H1 (cell line): ENCODE measurements around the gene HEATR9. TPM values are rescaled to one million over a fixed set of nuclear protein-coding genes. Genes with fewer than 3 reads are reported as not detected.

Experiments
- CTCF ChIA-PET: fragments of 300-600 bp; sonication (Branson Sonifier 250); formaldehyde crosslinking; loops from one replicate; lab custom pipeline; 2021; ENCODE audit not compliant: partially characterized antibody; lab: Charles Lee
- POLR2A ChIA-PET: fragments of 300-600 bp; sonication (Branson Sonifier 250); formaldehyde crosslinking; loops from one replicate; lab custom pipeline; 2021; ENCODE audit warnings: inconsistent platforms; ENCODE audit not compliant: partially characterized antibody; lab: Charles Lee
- DNase-seq, 2 experiments: peaks; one replicate each; pipeline versions ENCODE4 v3.0.0 to v3.0.0-alpha.2; 2010 to 2022; ENCODE audit warnings: low spot score in 2 of 2, low read depth in 1 of 2, mixed read lengths in 1 of 2
- FAIRE-seq: peaks from 2 replicates; lab custom pipeline; 2011; peaks lifted over from hg19 to GRCh38; lab: Jason Lieb, UNC
- H2AFZ ChIP-seq: 2 replicates; pipeline ENCODE4 v1.8.1; 2012; ENCODE audit warnings: low read length, inconsistent platforms
- H2AK5ac ChIP-seq: 2 replicates; pipeline ENCODE4 v1.6.1; 2013; ENCODE audit warnings: low read depth, low read length
- H2BK120ac ChIP-seq: replicated peaks from 2 replicates; pipeline ENCODE3; 2013; ENCODE audit warnings: low read depth, low read length, inconsistent platforms
- H2BK12ac ChIP-seq: 2 replicates; pipeline ENCODE4 v1.6.1; 2013; ENCODE audit warnings: low read depth, low read length
- H2BK15ac ChIP-seq: 2 replicates; pipeline ENCODE4 v1.6.1; 2013; ENCODE audit warnings: low read length
- H2BK20ac ChIP-seq: 2 replicates; pipeline ENCODE4 v1.6.1; 2013; ENCODE audit warnings: low read length
- H2BK5ac ChIP-seq: 2 replicates; pipeline ENCODE4 v1.6.1; 2013; ENCODE audit warnings: low read depth, low read length
- H3K14ac ChIP-seq: 2 replicates; pipeline ENCODE4 v1.6.1; 2013; ENCODE audit warnings: inconsistent platforms; ENCODE audit not compliant: insufficient read length
- H3K18ac ChIP-seq: 2 replicates; pipeline ENCODE4 v1.6.1; 2013; ENCODE audit warnings: low read length; ENCODE audit errors: extremely low read depth
- H3K23ac ChIP-seq: 2 replicates; pipeline ENCODE4 v1.6.1; 2013; ENCODE audit warnings: inconsistent platforms; ENCODE audit not compliant: insufficient read length
- H3K23me2 ChIP-seq: 2 replicates; pipeline ENCODE4 v1.6.1; 2013; ENCODE audit warnings: low read depth, low read length
- H3K27ac ChIP-seq: 2 replicates; pipeline ENCODE4 v1.6.1; 2011; ENCODE audit warnings: low read depth, low read length, inconsistent platforms
- H3K27me3 ChIP-seq, 4 experiments: replicated peaks in 1 of 4; 1 replicate in 1 of 4; 2 replicates in 3 of 4; pipeline versions ENCODE4 v1.6.1 to v1.8.1; 2011 to 2013; ENCODE audit warnings: low read length in 3 of 4, mild to moderate bottlenecking in 3 of 4, inconsistent platforms in 2 of 4, mixed read lengths in 2 of 4, moderate library complexity in 1 of 4; ENCODE audit not compliant: control insufficient read depth in 3 of 4, insufficient read depth in 3 of 4; ENCODE audit errors: extremely low read depth in 1 of 4
- H3K36me3 ChIP-seq, 4 experiments: 2 replicates each; pipeline versions ENCODE4 v1.6.1 to v1.8.1; 2011 to 2013; ENCODE audit warnings: mild to moderate bottlenecking in 4 of 4, low read length in 3 of 4, moderate library complexity in 2 of 4, control low read depth in 1 of 4, inconsistent platforms in 1 of 4; ENCODE audit not compliant: insufficient read depth in 4 of 4, control insufficient read depth in 2 of 4
- H3K4ac ChIP-seq: replicated peaks from 2 replicates; pipeline ENCODE3; 2013; ENCODE audit warnings: low read length, low read depth, mixed read lengths, inconsistent platforms; ENCODE audit not compliant: insufficient read length
- H3K4me1 ChIP-seq, 4 experiments: replicated peaks in 1 of 4; 1 replicate in 1 of 4; 2 replicates in 3 of 4; pipeline versions ENCODE4 v1.6.1 to v1.8.1; 2011 to 2013; ENCODE audit warnings: low read length in 3 of 4, inconsistent platforms in 2 of 4, mixed read lengths in 1 of 4; ENCODE audit not compliant: insufficient read depth in 4 of 4, control insufficient read depth in 3 of 4
- H3K4me2 ChIP-seq, 2 experiments: 2 replicates each; pipeline versions ENCODE4 v1.6.1 to v1.8.1; 2011 to 2013; ENCODE audit warnings: low read depth in 2 of 2, low read length in 2 of 2, control low read depth in 1 of 2, inconsistent platforms in 1 of 2, mild to moderate bottlenecking in 1 of 2; ENCODE audit not compliant: insufficient read depth in 1 of 2
- H3K4me3 ChIP-seq, 4 experiments: fragments of 200-600, 300-600 bp in 1 of 4; sonication (generic), shearing (Covaris generic), sonication (Bioruptor Twin) in 1 of 4; 2 replicates each; pipeline versions ENCODE4 v1.5.1 to v1.8.1; 2011 to 2016; ENCODE audit warnings: low read length in 4 of 4, low read depth in 3 of 4, control low read depth in 2 of 4, inconsistent platforms in 2 of 4, mild to moderate bottlenecking in 2 of 4, mixed read lengths in 1 of 4, moderate library complexity in 1 of 4; ENCODE audit not compliant: insufficient read depth in 2 of 4; ENCODE audit errors: extremely low read depth in 1 of 4
- H3K56ac ChIP-seq: replicated peaks from 2 replicates; pipeline ENCODE3; 2013; ENCODE audit warnings: low read depth, mild to moderate bottlenecking, mixed read lengths, low read length, inconsistent platforms; ENCODE audit not compliant: insufficient read length
- H3K79me1 ChIP-seq: 2 replicates; pipeline ENCODE4 v1.6.1; 2013; ENCODE audit warnings: low read depth, low read length, control low read depth
- H3K79me2 ChIP-seq, 2 experiments: 2 replicates each; pipeline versions ENCODE4 v1.6.1 to v1.8.1; 2012 to 2013; ENCODE audit warnings: low read length in 2 of 2, mild to moderate bottlenecking in 2 of 2, inconsistent platforms in 1 of 2; ENCODE audit not compliant: insufficient read depth in 2 of 2, control insufficient read depth in 1 of 2
- H3K9ac ChIP-seq, 4 experiments: replicated peaks in 1 of 4; 1 replicate in 1 of 4; 2 replicates in 3 of 4; pipeline versions ENCODE4 v1.6.1 to v1.8.1; 2011 to 2013; ENCODE audit warnings: low read depth in 3 of 4, low read length in 3 of 4, control low read depth in 2 of 4, mild to moderate bottlenecking in 2 of 4, moderate library complexity in 2 of 4, inconsistent platforms in 1 of 4; ENCODE audit errors: extremely low read depth in 1 of 4
- H3K9me3 ChIP-seq, 2 experiments: 2 replicates each; pipeline versions ENCODE4 v1.6.1 to v1.8.1; 2012 to 2013; ENCODE audit warnings: mild to moderate bottlenecking in 2 of 2, moderate library complexity in 2 of 2, control low read depth in 1 of 2, inconsistent platforms in 1 of 2, low read depth in 1 of 2, low read length in 1 of 2, mixed read lengths in 1 of 2; ENCODE audit not compliant: insufficient read depth in 2 of 2
- H4K20me1 ChIP-seq, 2 experiments: replicated peaks in 1 of 2; 2 replicates each; pipeline versions ENCODE3 to v1.8.1; 2011 to 2013; ENCODE audit warnings: inconsistent platforms in 2 of 2, low read length in 2 of 2, mild to moderate bottlenecking in 1 of 2; ENCODE audit not compliant: insufficient read depth in 2 of 2, control insufficient read depth in 1 of 2
- H4K5ac ChIP-seq: 2 replicates; pipeline ENCODE4 v1.6.1; 2013; ENCODE audit warnings: low read length, low read depth, mixed read lengths, inconsistent platforms; ENCODE audit not compliant: insufficient read length
- H4K8ac ChIP-seq: 2 replicates; pipeline ENCODE4 v1.8.0; 2013; ENCODE audit warnings: mild to moderate bottlenecking, moderate library complexity, low read length, inconsistent platforms; ENCODE audit not compliant: insufficient read depth; ENCODE audit errors: extremely low read depth
- H4K91ac ChIP-seq: replicated peaks from 2 replicates; pipeline ENCODE3; 2013; ENCODE audit warnings: low read length, mixed read lengths, inconsistent platforms; ENCODE audit not compliant: insufficient read length
- BACH1 ChIP-seq: IDR thresholded peaks from 2 replicates; pipeline ENCODE4 v1.6.1; 2012; ENCODE audit warnings: low read length, improper control_type of control experiment
- EGR1 ChIP-seq: IDR thresholded peaks from 2 replicates; pipeline ENCODE4 v1.6.1; 2011; ENCODE audit warnings: low read depth, low read length, borderline replicate concordance
- NANOG ChIP-seq: IDR thresholded peaks from 2 replicates; pipeline ENCODE4 v1.6.1; 2011; ENCODE audit warnings: low read length, low read depth, mild to moderate bottlenecking, inconsistent platforms; ENCODE audit not compliant: insufficient read depth, poor library complexity, severe bottlenecking
- RAD21 ChIP-seq, 2 experiments: IDR thresholded peaks in 1 of 2; conservative IDR thresholded peaks in 1 of 2; 2 replicates each; pipeline ENCODE4 v1.6.1; 2011; ENCODE audit warnings: low read depth in 2 of 2, low read length in 2 of 2, improper control_type of control experiment in 1 of 2, inconsistent platforms in 1 of 2, mild to moderate bottlenecking in 1 of 2, moderate library complexity in 1 of 2
- SP4 ChIP-seq: IDR thresholded peaks from 2 replicates; pipeline ENCODE4 v1.6.1; 2012; ENCODE audit warnings: low read length, inconsistent platforms
- WGBS, 2 experiments: shearing (Covaris generic) in 1 of 2; methylation state at CpG; one replicate each; pipeline versions ENCODE4 v1.1.6 to v1.1.7; 2013 to 2015; ENCODE audit warnings: low lambda C conversion rate in 2 of 2, mixed read lengths in 2 of 2, inconsistent platforms in 1 of 2, low coverage in 1 of 2, missing lambda C conversion rate in 1 of 2; ENCODE audit not compliant: insufficient replicate concordance in 2 of 2, insufficient coverage in 1 of 2, insufficient read length in 1 of 2; ENCODE audit errors: extremely low coverage in 1 of 2, missing lambda C conversion rate in 1 of 2; 5-methylcytosine and 5-hydroxymethylcytosine counted together
- polyA plus RNA-seq, 7 experiments: library from polyadenylated mRNA; depleted of rRNA in 3 of 7; stranded (reverse) in 5 of 7; unstranded in 2 of 7; fragments of >200 nt in 5 of 7; fragments of 200-250 nt in 2 of 7; gene quantifications; 1 replicate in 5 of 7; 2 replicates in 1 of 7; 4 replicates in 1 of 7; pipeline versions ENCODE4 v1.2.1 to v1.2.3, GENCODE V29; 2011 to 2013; ENCODE audit warnings: missing spikeins in 2 of 7, mixed read lengths in 2 of 7
- total RNA-seq: library from RNA; stranded (reverse); fragmentation: NEBNext Ultra II Directional; extraction: Animal tissue kit (Norgen Biotek cat#: 25700); gene quantifications from 2 replicates; pipeline ENCODE4 v1.2.1, GENCODE V29; 2021
- TF ChIP-seq, protein P1 (sequence below): IDR thresholded peaks from 2 replicates; pipeline ENCODE4 v1.6.1; 2011; ENCODE audit warnings: low read length, improper control_type of control experiment

The HEATR9 gene
- total and polyA plus RNA-seq, 2 of the 8 experiments (the other 6 are each of a cell fraction or from before 2014, with no cell fraction given), result not detected

DNA sequence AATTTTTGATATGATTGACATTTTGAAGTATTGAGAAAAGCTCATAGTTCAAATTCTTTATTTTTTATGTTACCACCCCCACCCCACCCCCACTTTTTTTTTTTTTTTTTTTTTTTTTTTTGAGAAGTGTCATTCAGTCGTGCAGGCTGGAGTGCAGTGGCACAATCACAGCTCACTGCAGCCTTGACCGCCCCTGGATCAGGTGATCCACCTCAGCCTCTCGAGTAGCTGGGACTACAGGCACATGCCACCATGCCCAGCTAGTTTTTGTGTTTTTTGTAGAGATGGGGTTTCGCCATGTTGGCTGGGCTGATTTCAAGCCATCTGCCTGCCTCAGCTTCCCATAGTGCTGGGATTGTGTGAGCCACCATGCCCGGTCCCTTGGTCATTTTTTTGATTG lies 52.0 kb downstream of the HEATR9 start:
- H3K4me2 ChIP-seq, result no peak overlapping the region
- H3K18ac ChIP-seq, result no peak overlapping the region
- H3K36me3 ChIP-seq, result peaks cover 12 to 58% (median 29%) of the 10 kb centered on the region in 4 experiments; a peak in 6 of 8 replicates
- FAIRE-seq (no peak), DNase-seq (no peak)
- H3K4me1 ChIP-seq, result peaks cover 0 to 2% (median 0%) of the 10 kb centered on the region in 4 experiments; a peak in 1 of 7 replicates
- H2BK120ac ChIP-seq, result no peak overlapping the region
- H3K23me2 ChIP-seq, result no peaks in the 10 kb centered on the region
- H3K27ac ChIP-seq, result no peak overlapping the region
- ChIA-PET POLR2A (interaction anchor here (0.6 to 1.3 kb wide), 5 partner anchors 9 to 237 kb away, joined by 3 to 4 read pairs (median 3); no protein-coding TSS in a partner anchor), CTCF (interaction anchor here (0.6 to 3.8 kb wide), 7 partner anchors 12 to 225 kb away, joined by 3 to 21 read pairs (median 3); no protein-coding TSS in a partner anchor)
- WGBS, 2 experiments, result 88% methylated on average over 5 of the region's 5 CpGs; no CpG with 5 or more reads in 1 of the 2 experiments
- no peak overlapping the region for H3K14ac ChIP-seq
- H2AK5ac ChIP-seq, result no peak overlapping the region
- H3K4ac ChIP-seq, result no peak overlapping the region
- TF ChIP-seq, protein P1, sequence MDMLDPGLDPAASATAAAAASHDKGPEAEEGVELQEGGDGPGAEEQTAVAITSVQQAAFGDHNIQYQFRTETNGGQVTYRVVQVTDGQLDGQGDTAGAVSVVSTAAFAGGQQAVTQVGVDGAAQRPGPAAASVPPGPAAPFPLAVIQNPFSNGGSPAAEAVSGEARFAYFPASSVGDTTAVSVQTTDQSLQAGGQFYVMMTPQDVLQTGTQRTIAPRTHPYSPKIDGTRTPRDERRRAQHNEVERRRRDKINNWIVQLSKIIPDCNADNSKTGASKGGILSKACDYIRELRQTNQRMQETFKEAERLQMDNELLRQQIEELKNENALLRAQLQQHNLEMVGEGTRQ, result no peak
- TF ChIP-seq SP4, result no peak
- TF ChIP-seq BACH1, result no peak
- no peak for TF ChIP-seq NANOG
- no peak for TF ChIP-seq RAD21 (IDR thresholded peaks at IDR 0.05 in 1 of 2, conservative IDR thresholded peaks at IDR 0.05 in 1 of 2; ENCODE audit: low read depth in 2 of 2, low read length in 2 of 2)
- no peak for TF ChIP-seq EGR1
- H2AFZ ChIP-seq, result no peak overlapping the region
- no peak overlapping the region for H2BK15ac ChIP-seq
- H3K9ac ChIP-seq, result no peak overlapping the region
- H4K20me1 ChIP-seq, result peaks cover 13 to 16% of the 10 kb centered on the region in 2 experiments
- no peaks in the 10 kb centered on the region for H3K27me3 ChIP-seq
- H3K56ac ChIP-seq, result no peak overlapping the region
- no peak overlapping the region for H4K5ac ChIP-seq
- no peaks in the 10 kb centered on the region for H3K79me1 ChIP-seq
- H2BK12ac ChIP-seq, result no peak overlapping the region
- no peak overlapping the region for H2BK20ac ChIP-seq
- peaks cover 20 to 95% of the 10 kb centered on the region in 2 experiments; a peak in 3 of 4 replicates for H3K79me2 ChIP-seq
- no peaks in the 10 kb centered on the region for H3K9me3 ChIP-seq
- H4K91ac ChIP-seq, result no peak overlapping the region
- no peak overlapping the region for H3K4me3 ChIP-seq
- no peak overlapping the region for H3K23ac ChIP-seq
- no peak overlapping the region for H2BK5ac ChIP-seq
- H4K8ac ChIP-seq, result no peak overlapping the region
